Measurements from ENCODE around the gene APBB2. TPM values are rescaled to one million over a fixed set of nuclear protein-coding genes. Genes with fewer than 3 reads are reported as not detected.

Gene APBB2
- total and polyA plus RNA-seq, 2 experiments from 2014 or later = 35.8 to 74.8 TPM

- TF ChIP-seq ZNF462 (CRISPR knock-in tag; IDR thresholded peaks at IDR 0.05) (no peak), EZH2 (IDR thresholded peaks at IDR 0.05; ENCODE audit: low read depth, unreplicated experiment) (no peak), CTCF (conservative IDR thresholded peaks at IDR 0.05; ENCODE audit: low read depth in 2 of 2) (no peak)
These were observed 200.2 kb downstream of the APBB2 start (continued) for GRCh38 chr4:41014158-41014557.

GRCh38 chr4:41013746-41014145, 200.6 kb downstream of the APBB2 start:
- H3F3A ChIP-seq (replicated peaks; ENCODE audit: low read depth) = no peaks in the 10 kb centered on the region
- H2AFZ ChIP-seq = no peak overlapping the region
- peak overlapping the region; percentile 51; the same call in 1 of the 2 replicates for H3K27ac Mint-ChIP-seq
- no peaks in the 10 kb centered on the region for H3K27me3 ChIP-seq (ENCODE audit: insufficient read depth)
- H3K27me3 Mint-ChIP-seq (ENCODE audit: insufficient read depth, low read depth, poor library complexity) = peaks cover 4% of the 10 kb centered on the region
- H3K4me1 ChIP-seq (ENCODE audit: insufficient read depth) = peaks cover 8% of the 10 kb centered on the region; the same call in 1 of the 2 replicates
- H3K27ac ChIP-seq (ENCODE audit: low read depth) = no peak overlapping the region
- no peak overlapping the region for H3K4me2 ChIP-seq
- peaks cover 4% of the 10 kb centered on the region; the same call in 1 of the 3 replicates for H3K36me3 Mint-ChIP-seq (ENCODE audit: low read depth)
- peak; percentile 53 for DNase-seq (ENCODE audit: low spot score)
- peaks cover 14% of the 10 kb centered on the region for H3K4me1 Mint-ChIP-seq
- no peaks in the 10 kb centered on the region; the same call in 1 of the 2 replicates for H4K20me1 ChIP-seq (replicated peaks; ENCODE audit: insufficient read depth)
- no peaks in the 10 kb centered on the region for H3K36me3 ChIP-seq (ENCODE audit: insufficient read depth)
- TF ChIP-seq ZNF114 (CRISPR knock-in tag; IDR thresholded peaks at IDR 0.05) (no peak), CTCF (conservative IDR thresholded peaks at IDR 0.05; ENCODE audit: low read depth in 2 of 2) (peak in 1 of 2 experiments; percentile 39; a peak in 2 of 4 replicates)
- H3K4me3 ChIP-seq = no peak overlapping the region
- H3K79me2 ChIP-seq (replicated peaks; ENCODE audit: insufficient read depth) = no peaks in the 10 kb centered on the region
- peak; percentile 79 for ATAC-seq
- no peak overlapping the region for H3K4me3 Mint-ChIP-seq
- no peaks in the 10 kb centered on the region for H3K9me2 ChIP-seq (ENCODE audit: insufficient read depth)
- no peaks in the 10 kb centered on the region for H3K9me3 Mint-ChIP-seq
